IMR-90 (cell line): Measurements from ENCODE around the gene SAMD4B. TPM values are rescaled to one million over a fixed set of nuclear protein-coding genes. Genes with fewer than 3 reads are reported as not detected.

Experiments
- CTCF ChIP-seq: conservative IDR thresholded peaks from 2 replicates; pipeline ENCODE4 v1.5.1; 2012; ENCODE audit warnings: mild to moderate bottlenecking, low read depth, low read length, improper control_type of control experiment
- polyA plus RNA-seq, 3 experiments: library from polyadenylated mRNA; depleted of rRNA; stranded (reverse); fragments of >200 nt; gene quantifications; 2 replicates each; pipeline ENCODE4 v1.2.3, GENCODE V29; 2012; ENCODE audit warnings: low replicate concordance in 1 of 3
- total RNA-seq: library from RNA; depleted of rRNA; stranded (reverse); fragments of >200 nt; gene quantifications from 2 replicates; pipeline ENCODE4 v1.2.3, GENCODE V29; 2012

Gene SAMD4B
- total and polyA plus RNA-seq, 2 of the 4 experiments (the other 2 are of a cell fraction): 18.3 to 97.2 TPM

DNA sequence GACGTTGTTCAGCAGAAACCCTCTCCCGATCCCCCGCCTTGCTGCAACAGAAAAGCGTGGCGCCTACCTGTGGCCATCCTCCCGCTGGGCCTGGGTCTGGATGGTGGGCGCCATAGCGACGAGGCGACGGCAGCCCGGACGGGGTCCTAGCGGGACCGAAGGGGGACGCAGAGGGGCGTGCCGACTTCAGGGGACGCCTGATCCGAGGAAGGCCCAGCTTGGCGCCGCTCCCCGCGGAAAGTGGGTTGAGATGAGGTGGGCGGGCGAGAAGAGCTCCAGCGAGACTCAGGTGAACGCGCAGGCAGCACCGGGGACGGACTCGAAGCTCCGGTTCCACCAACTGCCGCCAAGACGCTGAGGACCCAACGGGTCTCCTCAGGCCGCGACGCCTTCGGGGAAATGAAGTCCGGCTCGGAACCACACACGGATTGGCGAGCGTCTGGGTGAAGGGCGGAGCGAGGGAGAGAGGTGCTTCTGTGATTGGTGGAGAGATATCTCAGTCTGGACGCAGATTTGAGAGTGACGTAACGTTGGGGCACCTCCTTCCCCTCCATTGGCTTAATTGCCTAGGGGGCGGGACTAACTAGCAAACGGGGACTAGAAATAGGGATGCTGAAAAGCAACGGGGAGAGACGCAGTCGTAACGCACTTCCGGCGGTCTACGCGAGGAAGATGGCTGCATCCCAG, 48.7 kb downstream of the SAMD4B start, which contains the start of the genes MED29 and PAF1 (continued):
- TF ChIP-seq CTCF: 0 out of 2 replicates have a peak, but pooled peaks have one; percentile 6
